Osteocyte (in vitro differentiated cells): ENCODE results near the gene NR2C2AP. TPM values are rescaled to one million over a fixed set of nuclear protein-coding genes. Genes with fewer than 3 reads are reported as not detected.
A peak's percentile ranks its signal among the peaks of the same experiment; 100 is the strongest.

Experiments
- DNase-seq: peaks from one replicate; pipeline ENCODE4 v3.0.0; 2021; ENCODE audit warnings: mixed read lengths; ENCODE audit not compliant: unreplicated experiment; ENCODE audit errors: extremely low spot score
- H3K27ac Mint-ChIP-seq: one replicate; pipeline ENCODE4 v1.8.0; 2021; ENCODE audit warnings: mild to moderate bottlenecking, mixed read lengths; ENCODE audit not compliant: unreplicated experiment
- H3K27me3 Mint-ChIP-seq: one replicate; pipeline ENCODE4 v1.8.0; 2021; ENCODE audit warnings: mixed read lengths; ENCODE audit not compliant: unreplicated experiment
- H3K36me3 Mint-ChIP-seq: one replicate; pipeline ENCODE4 v1.8.0; 2021; ENCODE audit warnings: mixed read lengths; ENCODE audit not compliant: unreplicated experiment
- H3K4me1 Mint-ChIP-seq: one replicate; pipeline ENCODE4 v1.8.0; 2021; ENCODE audit warnings: mixed read lengths; ENCODE audit not compliant: unreplicated experiment
- H3K4me3 Mint-ChIP-seq: one replicate; pipeline ENCODE4 v1.8.0; 2021; ENCODE audit warnings: mild to moderate bottlenecking, moderate library complexity, mixed read lengths; ENCODE audit not compliant: unreplicated experiment
- H3K9me3 Mint-ChIP-seq: one replicate; pipeline ENCODE4 v1.8.0; 2021; ENCODE audit warnings: mixed read lengths; ENCODE audit not compliant: unreplicated experiment
- total RNA-seq: library from RNA; stranded (reverse); gene quantifications from 2 replicates; pipeline ENCODE4 v1.2.1, GENCODE V29; 2021
- TF ChIP-seq, protein P1 (sequence below): fragments of 200-600 bp; sonication (generic); IDR thresholded peaks from 2 replicates; pipeline ENCODE4 v1.5.0; 2021; ENCODE audit warnings: antibody characterized with exemption, mild to moderate bottlenecking, moderate library complexity

NR2C2AP gene
- total RNA-seq, 1 donor from 2014 or later, result 11.6 TPM

DNA sequence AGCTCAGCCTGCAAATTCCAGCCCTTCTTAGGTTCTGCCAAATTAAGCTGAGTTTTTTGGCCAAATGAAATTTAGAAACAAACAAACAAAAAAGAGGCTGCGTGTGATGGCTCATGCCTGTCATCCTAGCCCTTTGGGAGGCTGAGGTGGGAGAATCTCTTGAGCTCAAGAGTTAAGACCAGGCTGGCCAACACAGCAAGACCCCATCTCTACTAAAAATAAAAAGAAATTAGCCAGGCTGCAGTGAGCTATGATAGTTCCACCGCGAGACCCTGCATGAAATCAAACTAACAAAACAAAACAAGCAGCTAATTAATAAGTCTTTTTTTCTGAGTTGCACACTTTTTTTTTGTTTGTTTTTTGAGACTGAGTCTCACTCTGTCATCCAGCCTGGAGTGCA lies 26.5 kb upstream of the NR2C2AP start:
- TF ChIP-seq, protein P1, sequence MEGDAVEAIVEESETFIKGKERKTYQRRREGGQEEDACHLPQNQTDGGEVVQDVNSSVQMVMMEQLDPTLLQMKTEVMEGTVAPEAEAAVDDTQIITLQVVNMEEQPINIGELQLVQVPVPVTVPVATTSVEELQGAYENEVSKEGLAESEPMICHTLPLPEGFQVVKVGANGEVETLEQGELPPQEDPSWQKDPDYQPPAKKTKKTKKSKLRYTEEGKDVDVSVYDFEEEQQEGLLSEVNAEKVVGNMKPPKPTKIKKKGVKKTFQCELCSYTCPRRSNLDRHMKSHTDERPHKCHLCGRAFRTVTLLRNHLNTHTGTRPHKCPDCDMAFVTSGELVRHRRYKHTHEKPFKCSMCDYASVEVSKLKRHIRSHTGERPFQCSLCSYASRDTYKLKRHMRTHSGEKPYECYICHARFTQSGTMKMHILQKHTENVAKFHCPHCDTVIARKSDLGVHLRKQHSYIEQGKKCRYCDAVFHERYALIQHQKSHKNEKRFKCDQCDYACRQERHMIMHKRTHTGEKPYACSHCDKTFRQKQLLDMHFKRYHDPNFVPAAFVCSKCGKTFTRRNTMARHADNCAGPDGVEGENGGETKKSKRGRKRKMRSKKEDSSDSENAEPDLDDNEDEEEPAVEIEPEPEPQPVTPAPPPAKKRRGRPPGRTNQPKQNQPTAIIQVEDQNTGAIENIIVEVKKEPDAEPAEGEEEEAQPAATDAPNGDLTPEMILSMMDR, result no peak
- peaks cover 18% of the 10 kb centered on the region for H3K27me3 Mint-ChIP-seq
- no peak overlapping the region for H3K27ac Mint-ChIP-seq
- no peak overlapping the region for H3K4me3 Mint-ChIP-seq
- H3K36me3 Mint-ChIP-seq, result no peaks in the 10 kb centered on the region
- no peaks in the 10 kb centered on the region for H3K9me3 Mint-ChIP-seq
- H3K4me1 Mint-ChIP-seq, result no peaks in the 10 kb centered on the region
- DNase-seq, result no peak

DNA sequence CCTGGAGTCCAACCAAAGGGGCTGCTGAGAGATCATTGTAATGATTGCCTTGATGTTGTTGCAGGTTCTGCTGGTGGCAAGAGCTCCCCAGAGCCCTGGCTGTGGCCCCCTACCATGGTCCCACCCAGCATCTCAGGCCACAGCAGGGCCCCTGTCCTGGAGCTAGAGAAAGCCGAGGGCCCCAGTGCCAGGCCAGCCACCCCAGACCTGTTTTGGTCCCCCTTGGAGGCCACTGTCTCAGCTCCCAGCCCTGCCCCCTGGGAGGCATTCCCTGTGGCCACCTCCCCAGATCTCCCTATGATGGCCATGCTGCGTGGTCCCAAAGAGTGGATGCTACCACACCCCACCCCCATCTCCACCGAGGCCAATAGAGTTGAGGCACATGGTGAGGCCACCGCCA lies 24.0 kb upstream of the NR2C2AP start:
- H3K27me3 Mint-ChIP-seq, result peaks cover 30% of the 10 kb centered on the region

DNA sequence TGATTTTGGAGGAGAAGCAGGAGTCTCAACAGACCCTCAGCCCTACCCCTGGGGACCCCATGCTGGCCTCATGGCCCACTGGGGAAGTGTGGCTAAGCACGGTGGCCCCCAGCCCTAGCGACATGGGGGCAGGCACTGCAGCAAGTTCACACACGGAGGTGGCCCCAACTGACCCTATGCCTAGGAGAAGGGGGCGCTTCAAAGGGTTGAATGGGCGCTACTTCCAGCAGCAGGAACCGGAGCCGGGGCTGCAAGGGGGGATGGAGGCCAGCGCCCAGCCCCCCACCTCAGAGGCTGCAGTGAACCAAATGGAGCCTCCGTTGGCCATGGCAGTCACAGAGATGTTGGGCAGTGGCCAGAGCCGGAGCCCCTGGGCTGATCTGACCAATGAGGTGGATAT lies 23.4 kb upstream of the NR2C2AP start:
- H3K27me3 Mint-ChIP-seq, result peaks cover 29% of the 10 kb centered on the region
- no peaks in the 10 kb centered on the region for H3K9me3 Mint-ChIP-seq
- no peaks in the 10 kb centered on the region for H3K36me3 Mint-ChIP-seq
- H3K4me1 Mint-ChIP-seq, result no peaks in the 10 kb centered on the region
- DNase-seq, result no peak
- H3K4me3 Mint-ChIP-seq, result no peak overlapping the region
- TF ChIP-seq, protein P1, result no peak
- H3K27ac Mint-ChIP-seq, result no peak overlapping the region

More for the DNA sequence above, 24.0 kb upstream of the NR2C2AP start:
- TF ChIP-seq, protein P1, result no peak
- DNase-seq, result no peak
- H3K4me3 Mint-ChIP-seq, result no peak overlapping the region
- no peak overlapping the region for H3K27ac Mint-ChIP-seq
- H3K36me3 Mint-ChIP-seq, result no peaks in the 10 kb centered on the region
- H3K4me1 Mint-ChIP-seq, result no peaks in the 10 kb centered on the region
- H3K9me3 Mint-ChIP-seq, result no peaks in the 10 kb centered on the region

DNA sequence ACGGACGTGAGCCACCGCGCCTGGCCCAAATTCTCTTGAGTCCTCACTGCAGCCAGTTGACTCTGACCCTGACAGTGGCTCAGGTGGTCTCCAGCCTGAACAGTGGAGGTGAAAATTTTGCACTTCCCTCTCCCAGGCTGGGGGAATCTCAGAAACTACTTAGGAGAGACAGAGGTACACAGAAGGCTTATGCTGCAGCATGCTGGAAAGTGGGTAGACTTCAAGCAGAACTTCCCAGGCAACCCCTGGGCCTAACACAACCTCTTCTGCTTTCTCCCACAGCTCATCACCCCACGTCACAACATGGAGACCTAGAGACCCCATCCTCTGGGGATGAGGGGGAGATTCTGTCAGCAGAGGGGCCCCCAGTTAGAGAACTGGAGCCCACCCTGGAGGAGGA lies 23.0 kb upstream of the NR2C2AP start:
- Mint-ChIP-seq H3K9me3 (no peaks in the 10 kb centered on the region), H3K4me3 (no peak overlapping the region), H3K27ac (no peak overlapping the region), H3K27me3 (peaks cover 29% of the 10 kb centered on the region), H3K36me3 (no peaks in the 10 kb centered on the region), H3K4me1 (no peaks in the 10 kb centered on the region)
- no peak for DNase-seq
- TF ChIP-seq, protein P1, result no peak

DNA sequence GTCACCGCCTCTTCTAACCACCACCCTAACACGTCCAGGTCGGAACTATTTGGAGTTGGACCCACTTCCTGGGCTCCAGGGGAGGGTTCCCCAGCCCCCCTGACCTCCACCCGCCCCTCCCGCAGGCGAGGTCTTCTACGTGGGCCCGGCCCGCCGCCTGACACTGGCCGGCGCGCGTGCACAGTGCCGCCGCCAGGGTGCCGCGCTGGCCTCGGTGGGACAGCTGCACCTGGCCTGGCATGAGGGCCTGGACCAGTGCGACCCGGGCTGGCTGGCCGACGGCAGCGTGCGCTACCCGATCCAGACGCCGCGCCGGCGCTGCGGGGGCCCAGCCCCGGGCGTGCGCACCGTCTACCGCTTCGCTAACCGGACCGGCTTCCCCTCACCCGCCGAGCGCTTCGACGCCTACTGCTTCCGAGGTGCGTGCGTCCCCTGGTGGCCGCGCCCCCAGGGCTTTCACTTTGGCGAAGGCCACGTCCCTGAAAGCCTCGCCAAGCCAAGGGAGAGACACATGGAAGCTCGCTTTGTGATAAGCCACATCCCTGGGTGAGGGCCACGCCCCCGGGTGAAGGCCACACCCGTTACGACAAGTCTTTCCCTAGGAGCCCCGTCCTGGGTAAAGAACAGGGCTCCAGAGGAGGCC lies 21.8 kb upstream of the NR2C2AP start:
- Mint-ChIP-seq H3K27me3 (peaks cover 29% of the 10 kb centered on the region), H3K36me3 (no peaks in the 10 kb centered on the region), H3K4me1 (no peaks in the 10 kb centered on the region), H3K4me3 (peak overlapping the region; percentile 60), H3K27ac (no peak overlapping the region), H3K9me3 (no peaks in the 10 kb centered on the region)
- TF ChIP-seq, protein P1, result peak; percentile 54
- no peak for DNase-seq
